Endothelial cell of umbilical vein (primary cell): Measurements from ENCODE around the gene ODAD4. TPM values are rescaled to one million over a fixed set of nuclear protein-coding genes. Genes with fewer than 3 reads are reported as not detected.

Source experiments
- Bru-seq: library from RNA; stranded (reverse); fragments of 400-500 nt; gene quantifications from one replicate; lab custom pipeline; 2021; lab: Mats Ljungman, UMichigan
- BruChase-seq, 2 experiments: library from RNA; stranded (reverse); fragments of 400-500 nt; gene quantifications; one replicate each; lab custom pipeline; 2021; lab: Mats Ljungman, UMichigan
- BruUV-seq: library from RNA; stranded (reverse); fragments of 400-500 nt; replicated peaks from 2 replicates; lab custom pipeline; 2021; lab: Mats Ljungman, UMichigan
- CTCF ChIA-PET: fragments of 300-600, 350-600 bp; sonication (Branson Sonifier 250); formaldehyde crosslinking; loops from one replicate; lab custom pipeline; 2021; ENCODE audit warnings: antibody characterized with exemption, inconsistent platforms; lab: Charles Lee
- POLR2A ChIA-PET: fragments of 300-600, 350-600 bp; sonication (Branson Sonifier 250); formaldehyde crosslinking; loops from one replicate; lab custom pipeline; 2021; ENCODE audit warnings: antibody characterized with exemption, inconsistent platforms; lab: Charles Lee
- DNase-seq: peaks from one replicate; pipeline ENCODE4 v3.0.0-alpha.2; 2011; ENCODE audit warnings: low read depth, low spot score
- FAIRE-seq: peaks from 2 replicates; lab custom pipeline; 2011; peaks lifted over from hg19 to GRCh38; lab: Jason Lieb, UNC
- H2AFZ ChIP-seq: 2 replicates; pipeline ENCODE4 v1.6.0; 2012; ENCODE audit warnings: low read depth, low read length, control low read depth, inconsistent platforms
- H3K27ac ChIP-seq: 2 replicates; pipeline ENCODE4 v1.5.1; 2011; ENCODE audit warnings: low read depth, mild to moderate bottlenecking, control low read depth, low read length, moderate library complexity; ENCODE audit not compliant: insufficient read depth
- H3K27me3 ChIP-seq, 2 experiments: 2 replicates each; pipeline versions ENCODE4 v1.6.0 to v1.6.1; 2011; ENCODE audit warnings: low read length in 2 of 2, mixed read lengths in 1 of 2; ENCODE audit not compliant: control insufficient read depth in 2 of 2, insufficient read depth in 2 of 2
- H3K36me3 ChIP-seq, 2 experiments: 2 replicates in 1 of 2; 3 replicates in 1 of 2; pipeline ENCODE4 v1.5.1; 2011; ENCODE audit warnings: low read length in 2 of 2, mild to moderate bottlenecking in 1 of 2, moderate library complexity in 1 of 2; ENCODE audit not compliant: control insufficient read depth in 2 of 2, insufficient read depth in 2 of 2; ENCODE audit errors: extremely low read depth in 1 of 2
- H3K4me1 ChIP-seq: 3 replicates; pipeline ENCODE4 v1.5.1; 2011; ENCODE audit warnings: mild to moderate bottlenecking, low read length; ENCODE audit not compliant: control insufficient read depth, insufficient read depth; ENCODE audit errors: extremely low read depth
- H3K4me2 ChIP-seq: 2 replicates; pipeline ENCODE4 v1.6.1; 2011; ENCODE audit warnings: low read length, control low read depth, mixed read lengths; ENCODE audit not compliant: insufficient read depth
- H3K4me3 ChIP-seq, 3 experiments: fragments of 200-600 bp in 1 of 3; sonication (generic), shearing (Covaris generic) in 1 of 3; replicated peaks in 1 of 3; 2 replicates each; pipeline ENCODE4 v1.5.1; 2011 to 2016; ENCODE audit warnings: control low read depth in 3 of 3, low read length in 3 of 3, mild to moderate bottlenecking in 2 of 3, inconsistent platforms in 1 of 3, low read depth in 1 of 3, moderate library complexity in 1 of 3; ENCODE audit not compliant: insufficient read depth in 1 of 3
- H3K79me2 ChIP-seq: 2 replicates; pipeline ENCODE4 v1.6.0; 2012; ENCODE audit warnings: low read length, inconsistent platforms; ENCODE audit not compliant: control insufficient read depth, insufficient read depth
- H3K9ac ChIP-seq: replicated peaks from 2 replicates; pipeline ENCODE3; 2011; ENCODE audit warnings: low read length, control low read depth; ENCODE audit not compliant: insufficient read depth; ENCODE audit errors: extremely low read depth
- H3K9me1 ChIP-seq: replicated peaks from 3 replicates; pipeline ENCODE4 v1.6.0; 2011; ENCODE audit warnings: mild to moderate bottlenecking, low read length; ENCODE audit not compliant: control insufficient read depth, insufficient read depth; ENCODE audit errors: extremely low read depth
- H3K9me3 ChIP-seq: replicated peaks from 2 replicates; pipeline ENCODE4 v1.5.1; 2012; ENCODE audit warnings: low read length, inconsistent platforms; ENCODE audit not compliant: control insufficient read depth, insufficient read depth
- H4K20me1 ChIP-seq: replicated peaks from 2 replicates; pipeline ENCODE3; 2011; ENCODE audit warnings: mild to moderate bottlenecking, low read length; ENCODE audit not compliant: control insufficient read depth, insufficient read depth; ENCODE audit errors: extremely low read depth
- CTCF ChIP-seq, 2 donors: IDR thresholded peaks; 1 replicate in 1 of 2; 2 replicates in 1 of 2; pipeline ENCODE4 v1.5.1; 2011; ENCODE audit warnings: low read length in 2 of 2, mild to moderate bottlenecking in 2 of 2, moderate library complexity in 2 of 2, control low read depth in 1 of 2, inconsistent platforms in 1 of 2, low read depth in 1 of 2; ENCODE audit not compliant: insufficient read depth in 1 of 2; ENCODE audit errors: extremely low read depth in 1 of 2
- EZH2 ChIP-seq: IDR thresholded peaks from 2 replicates; pipeline ENCODE4 v1.6.1; 2012; ENCODE audit warnings: borderline replicate concordance, low read depth, mild to moderate bottlenecking, moderate library complexity, low read length, inconsistent platforms; ENCODE audit not compliant: severe bottlenecking
- FOS ChIP-seq: IDR thresholded peaks from 2 replicates; pipeline ENCODE4 v1.6.1; 2011; ENCODE audit warnings: mild to moderate bottlenecking, low read length, moderate library complexity, borderline replicate concordance; ENCODE audit not compliant: insufficient read depth
- GATA2 ChIP-seq: IDR thresholded peaks from 2 replicates; pipeline ENCODE4 v1.7.0; 2011; ENCODE audit warnings: low read depth, mild to moderate bottlenecking, moderate library complexity, mixed read lengths, low read length; ENCODE audit not compliant: insufficient read length, insufficient read depth
- JUN ChIP-seq: IDR thresholded peaks from 2 replicates; pipeline ENCODE4 v1.6.1; 2011; ENCODE audit warnings: borderline replicate concordance, low read depth; ENCODE audit not compliant: insufficient read length, insufficient read depth
- MAX ChIP-seq: IDR thresholded peaks from 2 replicates; pipeline ENCODE4 v1.6.1; 2011; ENCODE audit not compliant: insufficient read depth, insufficient read length
- MYC ChIP-seq: IDR thresholded peaks from one replicate; pipeline ENCODE4 v1.6.1; 2011; ENCODE audit warnings: mild to moderate bottlenecking, low read depth, low read length
- POLR2A ChIP-seq: IDR thresholded peaks from 2 replicates; pipeline ENCODE4 v1.6.1; 2012; ENCODE audit warnings: low read depth, mild to moderate bottlenecking, control low read depth, low read length
- POLR2AphosphoS5 ChIP-seq: IDR thresholded peaks from 2 replicates; pipeline ENCODE4 v1.6.1; 2012; ENCODE audit warnings: low read depth, mild to moderate bottlenecking, control low read depth, low read length, moderate library complexity; ENCODE audit not compliant: insufficient read depth
- dilution Hi-C: fragments of 300-500 bp; cut with MboI; formaldehyde crosslinking; loops from one replicate; pipeline ENCODE4 v1.15.0; 2019; ENCODE audit warnings: low sequenced_read_pairs; ENCODE audit not compliant: extremely low pct_ligation_motif_present
- intact Hi-C: fragments of 100-400 bp; cut with micrococcal nuclease; formaldehyde crosslinking; loops from one replicate; pipeline ENCODE4 v1.10.0; 2022
- long read RNA-seq: library from polyadenylated mRNA; stranded (forward); transcript quantifications from one replicate; pipeline ENCODE4 v2.0.0, GENCODE V29; 2021
- polyA minus RNA-seq, 3 experiments: library from RNA; depleted of rRNA, polyadenylated mRNA; stranded (reverse); fragments of >200 nt; gene quantifications; 1 replicate in 1 of 3; 2 replicates in 2 of 3; pipeline ENCODE4 v1.2.3, GENCODE V29; 2011
- polyA plus RNA-seq, 4 experiments: library from polyadenylated mRNA; depleted of rRNA in 3 of 4; stranded (reverse) in 3 of 4; unstranded in 1 of 4; fragments of >200 nt; gene quantifications; 2 replicates each; pipeline versions ENCODE4 v1.2.1 to v1.2.3, GENCODE V29; 2011 to 2012; ENCODE audit warnings: missing spikeins in 1 of 4
- total RNA-seq: library from RNA; stranded (reverse); gene quantifications from 2 replicates; pipeline ENCODE4 v1.2.3, GENCODE V29; 2021

The ODAD4 gene
- 0.60 and 1.0 TPM in 2 replicates for total RNA-seq
- polyA plus RNA-seq, result 0.19 TPM in 1 of 2 replicates, not detected in the other
- polyA plus RNA-seq (2011; cell fraction: cytosol; rRNA removed), result 0.06 and 0.17 TPM in 2 replicates
- polyA plus RNA-seq (2011; cell fraction: nucleus; rRNA removed), result 1.1 and 1.2 TPM in 2 replicates
- 0.74 and 0.75 TPM in 2 replicates for polyA plus RNA-seq (2012)
- polyA minus RNA-seq, result 0.17 and 0.34 TPM in 2 replicates
- not detected for polyA minus RNA-seq (2011; cell fraction: cytosol; rRNA and poly(A)+ RNA removed)
- 0.58 and 0.72 TPM in 2 replicates for polyA minus RNA-seq (2011; cell fraction: nucleus; rRNA and poly(A)+ RNA removed)
- Bru-seq, nascent RNA, result percentile 23 among the genes with signal in this experiment
- BruChase-seq, experiment 1, labeled RNA remaining after a 6-hour chase, result percentile 15 among the genes with signal in this experiment
- percentile 17 among the genes with signal in this experiment for BruChase-seq, experiment 2, labeled RNA remaining after a 2-hour chase
- long read RNA-seq, partial matches to known transcripts, result 1 of 2 reads
- long read RNA-seq, other reads (novel, unspliced or antisense), result 1 of 2 reads

GRCh38 chr17:41930009-41930832 is at the start of gene ODAD4:
TSS of gene ODAD4 (plus strand) at chr17:41930617. CDS start at chr17:41930724, 107 bp downstream.
- no peaks in the 10 kb centered on the region for H4K20me1 ChIP-seq
- peak within 1 kb of the TSS in 2 of 3 experiments; percentile 25 to 51 for H3K4me3 ChIP-seq
- H3K79me2 ChIP-seq, result no peaks in the 10 kb centered on the region
- H3K9me1 ChIP-seq, result no peaks in the 10 kb centered on the region
- TF ChIP-seq CTCF (IDR thresholded peaks at IDR 0.05; ENCODE audit: extremely low read depth in 1 of 2, insufficient read depth in 1 of 2, low read depth in 1 of 2, low read length in 2 of 2) (peak; percentile 44 to 59), POLR2A (peak; percentile 84), JUN (peak; percentile 7), MYC (peak; percentile 17), POLR2AphosphoS5 (peak; percentile 72), MAX (no peak), GATA2 (no peak), FOS (no peak), EZH2 (no peak)
- no peaks in the 10 kb centered on the region for H3K36me3 ChIP-seq
- DNase-seq (peak; percentile 99), FAIRE-seq (peak; percentile 99)
- peak within 1 kb of the TSS; percentile 50 for H3K27ac ChIP-seq
- BruUV-seq, result TSS peak; percentile 90
- H3K9me3 ChIP-seq, result no peaks in the 10 kb centered on the region
- dilution Hi-C loops, result no loop called here
- H3K27me3 ChIP-seq, result peaks cover 0 to 3% of the 10 kb centered on the region in 2 experiments
- ChIA-PET POLR2A (interaction anchor here (0.7 to 1.5 kb wide), 3 partner anchors 12 to 27 kb away, joined by 3 to 6 read pairs (median 3); no protein-coding TSS in a partner anchor), CTCF (interaction anchor here (0.6 to 3.3 kb wide), 17 partner anchors 9 to 339 kb away, joined by 3 to 28 read pairs (median 4); partner anchors contain the start of genes ACLY, CNP and NKIRAS2)
- peaks cover 8% of the 10 kb centered on the region for H3K4me1 ChIP-seq
- intact Hi-C loops, result loop anchor here (1.0 kb wide), 3 partner anchors 11 to 87 kb away; partner anchors contain the start of gene DNAJC7
- H2AFZ ChIP-seq, result peak within 1 kb of the TSS; percentile 86
- H3K9ac ChIP-seq, result peak within 1 kb of the TSS; percentile 37
- H3K4me2 ChIP-seq, result peak within 1 kb of the TSS; percentile 74
